HCT116 (cell line): ENCODE measurements around the gene CAP2. TPM values are rescaled to one million over a fixed set of nuclear protein-coding genes. Genes with fewer than 3 reads are reported as not detected.
"Not testable (repeated sequence)": the region's sequence is repeated elsewhere in the genome, so short reads cannot be mapped to it uniquely, and the experiment has no call there.

Experiments used
- ATAC-seq: fragments of 200-7000 bp; cut with Tn5 transposase; 2 replicates; pipeline ENCODE4 v1.9.1; 2020; ENCODE audit warnings: mild to moderate bottlenecking, moderate library complexity
- BruUV-seq: library from RNA; stranded (reverse); fragments of 400-500 nt; replicated peaks from 2 replicates; lab custom pipeline; 2021; lab: Mats Ljungman, UMichigan
- CTCF ChIA-PET: fragments of 300-600 bp; sonication (Branson Sonifier 250); formaldehyde crosslinking; loops from one replicate; lab custom pipeline; 2021; ENCODE audit warnings: antibody characterized with exemption; lab: Charles Lee
- POLR2A ChIA-PET: fragments of 300-600, 350-600 bp; sonication (Branson Sonifier 250); formaldehyde crosslinking; loops from one replicate; lab custom pipeline; 2021; ENCODE audit warnings: antibody characterized with exemption; lab: Charles Lee
- RAD21 ChIA-PET, 2 experiments: fragments of 300-600 bp; sonication (Branson Sonifier 250); formaldehyde crosslinking; loops; one replicate each; lab custom pipeline; 2023; ENCODE audit warnings: low total read pairs in 2 of 2; ENCODE audit not compliant: uncharacterized antibody in 2 of 2, unreplicated experiment in 2 of 2, low non-redundant PET in 1 of 2; lab: Charles Lee
- DNase-seq: peaks from one replicate; pipeline ENCODE4 v3.0.0-alpha.2; 2010; ENCODE audit warnings: low read depth, low spot score
- H2AFZ ChIP-seq: fragments of 200-600 bp; shearing (Covaris generic), sonication (generic); 2 replicates; pipeline ENCODE4 v1.6.1; 2017; ENCODE audit warnings: low read depth, mixed run types, mixed read lengths, antibody characterized with exemption, low read length; ENCODE audit not compliant: poor library complexity, severe bottlenecking
- H3K27ac ChIP-seq: 2 replicates; pipeline ENCODE4 v1.5.1; 2012; ENCODE audit warnings: low read depth, low read length
- H3K27me3 ChIP-seq: fragments of 200-600 bp; sonication (generic); 2 replicates; pipeline ENCODE4 v1.6.1; 2016; ENCODE audit warnings: mixed run types, low read length, mixed read lengths; ENCODE audit not compliant: insufficient read depth
- H3K36me3 ChIP-seq, 2 experiments: fragments of 200-500 bp in 1 of 2; fragments of 200-600 bp in 1 of 2; sonication (Bioruptor generic) in 1 of 2; sonication (generic) in 1 of 2; 2 replicates each; pipeline versions ENCODE4 v1.5.1 to v1.6.1; 2014 to 2016; ENCODE audit warnings: low read length in 2 of 2, inconsistent platforms in 1 of 2, mixed read lengths in 1 of 2, mixed run types in 1 of 2; ENCODE audit not compliant: insufficient read depth in 2 of 2, control insufficient read depth in 1 of 2
- H3K4me1 ChIP-seq, 2 experiments: fragments of 200-600 bp in 1 of 2; sonication (generic) in 1 of 2; 2 replicates each; pipeline versions ENCODE4 v1.5.1 to v1.6.1; 2012 to 2017; ENCODE audit warnings: low read length in 2 of 2, inconsistent platforms in 1 of 2, mild to moderate bottlenecking in 1 of 2, mixed read lengths in 1 of 2, mixed run types in 1 of 2, moderate library complexity in 1 of 2; ENCODE audit not compliant: insufficient read depth in 2 of 2, control insufficient read depth in 1 of 2
- H3K4me2 ChIP-seq: fragments of 200-600 bp; sonication (generic); 2 replicates; pipeline ENCODE4 v1.6.1; 2017; ENCODE audit warnings: mixed run types, low read length, mixed read lengths
- H3K4me3 ChIP-seq, 2 experiments: fragments of 200-600 bp in 1 of 2; sonication (generic) in 1 of 2; replicated peaks in 1 of 2; 2 replicates each; pipeline ENCODE4 v1.5.1; 2011 to 2016; ENCODE audit warnings: low read length in 2 of 2, control low read depth in 1 of 2, low read depth in 1 of 2, mild to moderate bottlenecking in 1 of 2, mixed read lengths in 1 of 2, mixed run types in 1 of 2
- H3K79me2 ChIP-seq: fragments of 200-600 bp; sonication (generic); 2 replicates; pipeline ENCODE4 v1.6.1; 2017; ENCODE audit warnings: mild to moderate bottlenecking, mixed run types, low read length, moderate library complexity, mixed read lengths; ENCODE audit not compliant: insufficient read depth
- H3K9ac ChIP-seq: fragments of 200-600 bp; sonication (generic); 2 replicates; pipeline ENCODE4 v1.6.1; 2016; ENCODE audit warnings: low read length, mixed read lengths
- H3K9me2 ChIP-seq: fragments of 200-600 bp; sonication (generic), shearing (Covaris generic); 2 replicates; pipeline ENCODE4 v1.6.1; 2017; ENCODE audit warnings: mixed run types, mild to moderate bottlenecking, moderate library complexity; ENCODE audit not compliant: insufficient read depth
- H3K9me3 ChIP-seq, 2 experiments: fragments of 200-500 bp in 1 of 2; fragments of 200-600 bp in 1 of 2; sonication (Bioruptor generic) in 1 of 2; sonication (generic) in 1 of 2; 2 replicates each; pipeline ENCODE4 v1.6.1; 2014 to 2017; ENCODE audit warnings: low read length in 2 of 2, mixed read lengths in 2 of 2, inconsistent platforms in 1 of 2, low read depth in 1 of 2, mild to moderate bottlenecking in 1 of 2, mixed run types in 1 of 2, moderate library complexity in 1 of 2; ENCODE audit not compliant: control insufficient read depth in 1 of 2, insufficient read depth in 1 of 2
- H4K20me1 ChIP-seq: fragments of 200-600 bp; sonication (generic), shearing (Covaris generic); 2 replicates; pipeline ENCODE4 v1.6.1; 2017; ENCODE audit warnings: mixed run types, mild to moderate bottlenecking, moderate library complexity; ENCODE audit not compliant: insufficient read depth
- ATF3 ChIP-seq: IDR thresholded peaks from 2 replicates; pipeline ENCODE4 v1.6.1; 2012
- MAX ChIP-seq: IDR thresholded peaks from 2 replicates; pipeline ENCODE4 v1.6.1; 2012
- SP1 ChIP-seq: IDR thresholded peaks from 2 replicates; pipeline ENCODE4 v1.6.1; 2012; ENCODE audit warnings: low read depth
- TCF7L2 ChIP-seq: IDR thresholded peaks from 2 replicates; pipeline ENCODE4 v1.7.0; 2011; ENCODE audit warnings: borderline replicate concordance, inconsistent platforms; ENCODE audit not compliant: insufficient read depth, insufficient read length; ENCODE audit errors: extremely low read depth
- ZFX ChIP-seq: fragments of 450-650 bp; IDR thresholded peaks from 2 replicates; pipeline ENCODE4 v1.6.1; 2017
- intact Hi-C: fragments of 100-400 bp; cut with micrococcal nuclease; formaldehyde crosslinking; loops from 2 replicates; pipeline ENCODE4 v1.10.0; 2022
- total RNA-seq: library from RNA; stranded (reverse); gene quantifications from one replicate; pipeline ENCODE4 v1.2.1, GENCODE V29; 2021; ENCODE audit not compliant: unreplicated experiment

The CAP2 gene
- total RNA-seq, 1 experiment from 2014 or later, result 3.8 TPM

DNA sequence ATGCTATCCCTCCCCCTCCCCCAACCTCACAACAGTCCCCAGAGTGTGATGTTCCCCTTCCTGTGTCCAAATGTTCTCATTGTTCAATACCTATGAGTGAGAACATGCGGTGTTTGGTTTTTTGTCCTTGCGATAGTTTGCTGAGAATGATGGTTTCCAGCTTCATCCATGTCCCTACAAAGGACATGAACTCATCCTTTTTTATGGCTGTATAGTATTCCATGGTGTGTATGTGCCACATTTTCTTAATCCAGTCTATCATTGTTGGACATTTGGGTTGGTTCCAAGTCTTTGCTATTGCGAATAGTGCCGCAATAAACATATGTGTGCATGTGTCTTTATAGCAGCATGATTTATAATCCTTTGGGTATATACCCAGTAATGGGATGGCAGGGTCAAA lies 152.3 kb downstream of the CAP2 start:
- H4K20me1 ChIP-seq, H3K27ac ChIP-seq, ATAC-seq, H3K36me3 ChIP-seq, RAD21 ChIA-PET, POLR2A ChIA-PET, H3K27me3 ChIP-seq, H3K4me3 ChIP-seq, H2AFZ ChIP-seq, DNase-seq, H3K4me2 ChIP-seq, intact Hi-C loops, CTCF ChIA-PET, H3K4me1 ChIP-seq, H3K9ac ChIP-seq, H3K9me2 ChIP-seq, H3K9me3 ChIP-seq, H3K79me2 ChIP-seq, BruUV-seq: not testable (repeated sequence)

DNA sequence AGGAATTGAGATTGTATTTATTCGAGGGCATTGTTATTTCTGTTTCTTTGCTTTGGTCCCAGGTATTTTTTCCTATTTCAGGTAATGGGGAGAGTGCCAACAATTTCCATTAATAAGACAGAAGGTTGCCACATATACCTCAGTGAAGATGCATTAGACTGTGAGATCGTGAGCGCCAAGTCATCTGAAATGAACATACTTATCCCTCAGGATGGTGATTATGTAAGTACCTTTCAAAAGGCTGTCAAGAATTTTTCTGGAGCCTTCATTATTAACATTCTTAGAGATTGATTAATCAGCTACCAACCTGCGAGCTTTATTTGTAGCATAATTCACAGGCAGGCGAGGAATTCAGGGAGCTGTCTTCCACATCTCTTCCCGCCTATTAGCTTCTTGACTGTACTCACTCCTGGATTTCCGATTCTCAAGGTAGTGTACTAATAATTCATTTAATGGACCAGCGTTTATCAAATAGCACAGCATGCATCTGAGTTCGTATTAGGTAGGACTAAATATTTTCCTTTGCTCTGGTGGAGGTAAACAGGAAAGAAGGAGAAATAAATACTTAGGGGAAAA lies 158.1 kb downstream of the CAP2 start:
- Histone ChIP-seq H3K9me3 (no peaks in the 10 kb centered on the region), H3K4me1 (no peaks in the 10 kb centered on the region), H4K20me1 (no peaks in the 10 kb centered on the region), H3K27ac (no peak overlapping the region), H3K4me2 (no peak overlapping the region), H3K9ac (no peak overlapping the region), H3K4me3 (no peak overlapping the region), H3K27me3 (no peaks in the 10 kb centered on the region), H3K36me3 (no peaks in the 10 kb centered on the region), H3K79me2 (no peaks in the 10 kb centered on the region), H3K9me2 (no peaks in the 10 kb centered on the region), H2AFZ (no peak overlapping the region)
- BruUV-seq, result no TSS peak
- TF ChIP-seq ZFX, result no peak
- TF ChIP-seq SP1, result no peak
- TF ChIP-seq TCF7L2, result no peak
- TF ChIP-seq ATF3, result no peak
- TF ChIP-seq MAX, result no peak
- ATAC-seq, result no peak
- DNase-seq, result no peak
- intact Hi-C loops, result no loop called here
- ChIA-PET CTCF (no interaction called here), RAD21 (no interaction called here), POLR2A (no interaction called here)
